ENCODE results near the gene DPP10. TPM values are rescaled to one million over a fixed set of nuclear protein-coding genes. Genes with fewer than 3 reads are reported as not detected.

The DPP10 gene
- total RNA-seq, 3 donors from 2014 or later: 0.29 to 0.33 (median 0.32) TPM

DNA sequence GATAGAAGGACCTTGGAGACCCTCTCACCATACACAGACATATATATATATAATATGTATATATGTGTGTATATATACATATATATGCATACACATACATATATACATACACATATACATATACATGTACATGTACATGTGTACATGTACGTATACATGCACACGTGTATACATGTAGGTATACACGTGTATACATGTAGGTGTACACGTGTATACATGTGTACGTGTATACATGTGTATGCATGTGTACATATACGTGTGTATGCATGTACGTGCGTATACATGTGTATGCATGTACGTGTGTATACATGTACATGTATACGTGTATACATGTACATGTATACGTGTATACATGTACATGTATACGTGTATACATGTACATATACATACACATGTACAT, 54.5 kb downstream of the DPP10 start:
- DNase-seq (ENCODE audit: low spot score in 2 of 2): no peak
- no peak overlapping the region for H3K27ac ChIP-seq
- no peaks in the 10 kb centered on the region for H3K27me3 ChIP-seq
- H3K4me1 ChIP-seq: no peaks in the 10 kb centered on the region
- H3K4me3 ChIP-seq: no peak overlapping the region
- intact Hi-C loops (cut with DNase I; ENCODE audit: low total_unique reads): no loop called here
- H3K36me3 ChIP-seq: no peaks in the 10 kb centered on the region
- TF ChIP-seq POLR2A (IDR thresholded peaks at IDR 0.05) (no peak), POLR2AphosphoS5 (IDR thresholded peaks at IDR 0.05) (no peak)
- TF ChIP-seq, protein P1, sequence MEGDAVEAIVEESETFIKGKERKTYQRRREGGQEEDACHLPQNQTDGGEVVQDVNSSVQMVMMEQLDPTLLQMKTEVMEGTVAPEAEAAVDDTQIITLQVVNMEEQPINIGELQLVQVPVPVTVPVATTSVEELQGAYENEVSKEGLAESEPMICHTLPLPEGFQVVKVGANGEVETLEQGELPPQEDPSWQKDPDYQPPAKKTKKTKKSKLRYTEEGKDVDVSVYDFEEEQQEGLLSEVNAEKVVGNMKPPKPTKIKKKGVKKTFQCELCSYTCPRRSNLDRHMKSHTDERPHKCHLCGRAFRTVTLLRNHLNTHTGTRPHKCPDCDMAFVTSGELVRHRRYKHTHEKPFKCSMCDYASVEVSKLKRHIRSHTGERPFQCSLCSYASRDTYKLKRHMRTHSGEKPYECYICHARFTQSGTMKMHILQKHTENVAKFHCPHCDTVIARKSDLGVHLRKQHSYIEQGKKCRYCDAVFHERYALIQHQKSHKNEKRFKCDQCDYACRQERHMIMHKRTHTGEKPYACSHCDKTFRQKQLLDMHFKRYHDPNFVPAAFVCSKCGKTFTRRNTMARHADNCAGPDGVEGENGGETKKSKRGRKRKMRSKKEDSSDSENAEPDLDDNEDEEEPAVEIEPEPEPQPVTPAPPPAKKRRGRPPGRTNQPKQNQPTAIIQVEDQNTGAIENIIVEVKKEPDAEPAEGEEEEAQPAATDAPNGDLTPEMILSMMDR (IDR thresholded peaks at IDR 0.05): no peak
- H3K9me3 ChIP-seq: no peaks in the 10 kb centered on the region

DNA sequence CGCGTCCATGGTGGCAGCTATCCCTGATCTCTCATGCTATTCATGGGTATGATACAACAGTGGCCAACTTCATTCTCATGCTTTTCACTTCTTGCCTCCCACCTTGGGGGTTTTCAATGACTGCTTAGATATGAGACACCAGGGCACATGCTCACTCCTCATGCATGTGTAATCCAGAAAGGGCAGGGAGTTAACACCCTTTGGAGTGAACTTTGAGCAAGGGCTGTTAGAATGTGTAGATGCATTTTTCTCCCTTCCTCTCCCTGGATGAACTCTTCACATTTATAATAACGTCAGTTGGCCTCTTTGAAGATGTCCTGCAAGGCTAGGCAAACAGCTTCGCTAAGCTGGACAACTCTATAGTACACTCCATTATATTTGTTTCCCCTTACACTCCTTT, 56.7 kb downstream of the DPP10 start:
- DNase-seq (ENCODE audit: low spot score in 2 of 2): no peak
- TF ChIP-seq POLR2A (IDR thresholded peaks at IDR 0.05): no peak
- TF ChIP-seq, protein P1 (IDR thresholded peaks at IDR 0.05): no peak
- TF ChIP-seq POLR2AphosphoS5 (IDR thresholded peaks at IDR 0.05): no peak
- Histone ChIP-seq H3K4me3 (no peak overlapping the region), H3K27ac (no peak overlapping the region), H3K36me3 (no peaks in the 10 kb centered on the region), H3K9me3 (no peaks in the 10 kb centered on the region), H3K4me1 (no peaks in the 10 kb centered on the region), H3K27me3 (no peaks in the 10 kb centered on the region)
- intact Hi-C loops (cut with DNase I; ENCODE audit: low total_unique reads): no loop called here

DNA sequence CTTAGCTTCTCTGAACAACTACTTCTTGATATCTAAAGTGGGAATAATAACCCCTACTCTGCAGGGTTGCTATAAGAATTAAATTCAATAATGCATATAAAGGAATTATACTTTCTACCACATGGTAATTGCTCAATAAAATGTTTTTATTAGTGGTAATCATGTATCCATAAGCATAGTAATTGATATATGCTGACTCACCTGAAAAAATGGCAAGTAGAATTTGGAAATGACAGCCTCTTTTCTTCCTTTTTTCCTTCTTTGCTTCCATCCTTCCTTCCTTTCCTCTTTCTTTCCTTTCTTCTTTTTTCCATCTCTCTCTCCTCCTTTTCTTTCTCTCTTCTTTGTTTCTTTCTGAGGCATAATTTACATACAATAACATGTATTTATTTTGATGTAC, 65.3 kb downstream of the DPP10 start:
- DNase-seq (ENCODE audit: low spot score in 2 of 2): no peak
- no peak overlapping the region for H3K4me3 ChIP-seq
- TF ChIP-seq POLR2A (IDR thresholded peaks at IDR 0.05) (no peak), POLR2AphosphoS5 (IDR thresholded peaks at IDR 0.05) (no peak)
- TF ChIP-seq, protein P1 (IDR thresholded peaks at IDR 0.05): no peak
- H3K4me1 ChIP-seq: no peaks in the 10 kb centered on the region
- no peaks in the 10 kb centered on the region for H3K36me3 ChIP-seq
- no peaks in the 10 kb centered on the region for H3K9me3 ChIP-seq
- no peaks in the 10 kb centered on the region for H3K27me3 ChIP-seq
- intact Hi-C loops (cut with DNase I; ENCODE audit: low total_unique reads): no loop called here
- no peak overlapping the region for H3K27ac ChIP-seq

DNA sequence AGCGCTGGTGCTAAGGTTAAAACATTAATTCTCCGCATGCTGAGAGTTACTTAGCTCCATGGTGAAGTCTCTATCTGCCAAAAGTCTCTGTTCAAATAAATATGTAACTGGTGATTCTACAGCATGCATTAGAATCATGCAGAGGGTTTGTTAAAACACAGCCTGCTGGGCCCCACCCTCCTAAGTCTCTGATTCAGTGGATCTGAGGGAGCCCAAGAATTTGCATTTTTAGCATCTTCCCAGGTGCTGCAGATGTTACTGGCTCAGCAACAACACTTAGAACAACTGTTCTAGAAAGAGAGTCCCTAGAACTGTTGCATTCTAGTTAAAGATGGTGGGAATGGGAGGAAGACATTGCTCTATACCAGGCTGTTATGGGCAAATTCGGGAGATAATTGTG, 73.4 kb downstream of the DPP10 start:
- H3K9me3 ChIP-seq: no peaks in the 10 kb centered on the region
- H3K27ac ChIP-seq: no peak overlapping the region
- H3K27me3 ChIP-seq: peaks cover 0 to 4% of the 10 kb centered on the region in 2 donors
- H3K36me3 ChIP-seq: no peaks in the 10 kb centered on the region
- no peaks in the 10 kb centered on the region for H3K4me1 ChIP-seq
- TF ChIP-seq, protein P1 (IDR thresholded peaks at IDR 0.05): no peak
- TF ChIP-seq POLR2AphosphoS5 (IDR thresholded peaks at IDR 0.05): no peak
- TF ChIP-seq POLR2A (IDR thresholded peaks at IDR 0.05): no peak
- intact Hi-C loops (cut with DNase I; ENCODE audit: low total_unique reads): no loop called here
- no peak overlapping the region for H3K4me3 ChIP-seq
- no peak for DNase-seq (ENCODE audit: low spot score in 2 of 2)

DNA sequence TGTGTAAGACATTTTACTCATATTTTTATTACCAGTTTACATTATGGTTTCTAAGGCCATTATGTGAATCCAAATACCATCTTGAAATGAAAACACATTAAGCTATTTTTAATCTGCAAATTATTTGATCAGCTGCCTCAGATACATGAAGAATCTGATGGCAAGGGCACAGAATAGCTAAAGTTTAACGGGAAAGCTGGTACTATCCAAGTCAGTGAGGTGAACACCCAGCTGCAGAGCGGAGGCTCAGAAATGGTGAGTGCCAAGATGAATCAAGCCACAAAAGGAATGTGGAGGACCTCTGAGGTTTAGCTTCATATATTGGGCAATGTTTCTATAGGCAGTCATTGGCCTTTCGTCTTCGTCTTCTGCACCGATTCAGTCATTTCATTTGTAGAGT, 75.1 kb downstream of the DPP10 start:
- DNase-seq (ENCODE audit: low spot score in 2 of 2): no peak
- H3K4me3 ChIP-seq: no peak overlapping the region
- TF ChIP-seq, protein P1 (IDR thresholded peaks at IDR 0.05): no peak
- TF ChIP-seq POLR2AphosphoS5 (IDR thresholded peaks at IDR 0.05) (no peak), POLR2A (IDR thresholded peaks at IDR 0.05) (no peak)
- no peak overlapping the region for H3K27ac ChIP-seq
- H3K36me3 ChIP-seq: no peaks in the 10 kb centered on the region
- peaks cover 0 to 4% of the 10 kb centered on the region in 2 donors for H3K27me3 ChIP-seq
- no peaks in the 10 kb centered on the region for H3K4me1 ChIP-seq
- no peaks in the 10 kb centered on the region for H3K9me3 ChIP-seq
- intact Hi-C loops (cut with DNase I; ENCODE audit: low total_unique reads): no loop called here
